Right renal cortex interstitium (tissue), 3 donors: ENCODE measurements around the gene LRRK1. TPM values are rescaled to one million over a fixed set of nuclear protein-coding genes. Genes with fewer than 3 reads are reported as not detected.

Source experiments
- DNase-seq, 3 donors: peaks; one replicate each; pipeline ENCODE4 v3.0.0-alpha.2; 2013; ENCODE audit warnings: low read depth in 3 of 3, low spot score in 2 of 3
- polyA plus RNA-seq, 3 donors: library from polyadenylated mRNA; unstranded; fragments of 120-200 nt; gene quantifications; one replicate each; pipeline ENCODE4 v1.2.1, GENCODE V29; 2013; ENCODE audit not compliant: insufficient read length in 3 of 3

The LRRK1 gene
- polyA plus RNA-seq, 3 donors = 1.7 to 3.6 (median 3.1) TPM

DNA sequence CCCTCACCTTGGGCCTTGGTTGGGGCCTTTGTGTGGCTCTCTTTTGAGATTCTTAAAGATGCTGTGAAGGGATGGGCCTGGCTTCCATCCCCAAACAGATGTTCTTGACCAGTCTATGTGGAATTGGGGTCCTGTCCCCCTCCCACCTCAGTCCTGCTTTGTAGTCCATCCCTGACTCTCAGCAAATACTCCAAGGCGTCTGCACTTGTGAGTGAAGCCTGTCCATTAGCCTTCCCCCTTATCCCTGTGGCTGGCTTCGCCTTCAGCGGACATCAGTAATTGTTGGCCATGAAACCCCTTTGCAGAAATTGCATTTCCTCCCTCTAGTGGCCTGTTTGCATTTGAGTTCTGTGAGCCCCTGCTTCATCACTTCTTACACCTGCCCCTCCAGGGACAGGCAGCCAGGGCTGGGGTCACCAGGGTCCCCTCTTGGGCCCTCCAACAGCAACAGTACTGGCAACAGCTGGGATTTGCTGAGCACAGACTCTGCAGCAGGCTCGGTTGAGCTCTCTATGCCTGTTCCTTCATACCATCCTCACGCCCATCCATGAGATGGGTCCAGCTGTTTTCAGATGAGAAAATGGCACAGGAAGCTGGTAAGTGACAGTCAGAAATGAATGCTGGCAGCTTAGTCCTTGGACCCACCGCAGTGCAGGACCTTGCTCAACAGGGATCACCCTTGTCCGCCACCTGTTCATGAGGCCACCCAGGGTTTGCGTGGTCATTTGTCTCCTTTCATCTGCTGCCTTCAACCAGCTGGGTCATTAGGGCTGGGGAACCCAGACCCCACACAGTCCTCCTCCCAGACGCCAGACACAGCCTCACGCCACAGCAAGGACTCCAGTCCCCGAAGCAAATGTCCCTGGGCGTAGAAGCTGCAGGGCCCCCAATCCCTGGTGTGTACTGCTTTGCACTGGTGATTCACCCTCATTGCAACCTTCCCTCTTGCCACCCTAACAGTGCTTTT, 8.9 kb upstream of the LRRK1 start:
- DNase-seq = no peak

DNA sequence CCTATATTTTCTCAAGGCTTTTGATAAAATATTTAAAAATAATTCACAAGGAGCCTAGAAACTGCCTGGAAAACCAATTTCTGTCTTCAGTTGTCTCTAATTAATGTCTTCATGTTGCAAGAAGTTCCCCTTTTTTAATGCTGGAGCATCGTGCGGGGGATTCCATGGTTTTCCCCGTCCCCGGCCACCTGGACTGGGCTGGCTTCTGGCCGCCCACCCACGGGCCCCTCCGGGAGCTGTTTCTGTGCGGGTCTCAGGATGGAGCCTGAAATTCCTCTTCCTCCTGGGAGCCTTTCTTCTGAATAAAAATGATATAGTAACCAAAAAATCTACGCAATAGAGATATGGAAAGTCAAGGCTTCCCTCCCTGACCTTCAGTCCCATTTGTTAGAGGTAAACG, 8.1 kb upstream of the LRRK1 start:
- no peak for DNase-seq

DNA sequence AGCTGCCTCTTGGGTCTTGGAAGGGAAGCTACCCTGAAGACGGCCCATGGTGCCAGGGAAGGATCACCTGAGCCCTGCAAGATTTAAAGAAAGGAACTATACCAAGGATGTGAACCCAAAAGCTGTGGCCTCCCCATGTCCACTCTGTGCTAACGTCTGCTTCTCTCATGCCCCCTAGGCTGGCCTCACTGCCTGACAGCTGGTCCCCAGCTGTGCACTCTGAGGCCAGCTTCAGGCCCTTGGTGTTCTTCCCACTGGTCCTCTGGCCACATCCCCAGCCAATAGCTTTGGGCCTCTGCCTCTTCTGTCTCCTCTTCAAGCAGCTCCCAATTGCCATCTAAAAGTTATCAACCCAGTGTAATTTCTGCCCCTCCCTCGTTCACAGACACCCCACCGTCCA, 5.2 kb upstream of the LRRK1 start:
- no peak for DNase-seq

DNA sequence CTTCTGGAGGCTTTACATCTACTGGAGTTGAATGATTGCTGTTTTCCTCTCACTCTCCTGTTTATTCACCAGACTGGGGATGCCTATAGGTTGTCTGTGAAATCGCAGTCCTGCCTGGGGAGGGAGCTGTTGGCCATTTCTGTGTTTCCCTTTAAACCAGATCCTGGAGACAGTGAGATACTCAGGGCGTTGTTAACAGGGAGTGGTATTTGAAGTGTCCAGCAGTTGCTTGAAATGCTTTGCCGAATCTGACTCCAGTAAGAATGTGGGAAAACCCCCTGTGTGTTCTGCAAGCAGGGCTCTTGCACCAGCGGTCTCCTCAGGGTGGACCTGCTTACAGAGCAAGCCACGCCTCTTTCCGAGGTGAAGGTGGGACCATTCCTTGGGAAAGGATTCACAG, 4.3 kb upstream of the LRRK1 start:
- no peak for DNase-seq

DNA sequence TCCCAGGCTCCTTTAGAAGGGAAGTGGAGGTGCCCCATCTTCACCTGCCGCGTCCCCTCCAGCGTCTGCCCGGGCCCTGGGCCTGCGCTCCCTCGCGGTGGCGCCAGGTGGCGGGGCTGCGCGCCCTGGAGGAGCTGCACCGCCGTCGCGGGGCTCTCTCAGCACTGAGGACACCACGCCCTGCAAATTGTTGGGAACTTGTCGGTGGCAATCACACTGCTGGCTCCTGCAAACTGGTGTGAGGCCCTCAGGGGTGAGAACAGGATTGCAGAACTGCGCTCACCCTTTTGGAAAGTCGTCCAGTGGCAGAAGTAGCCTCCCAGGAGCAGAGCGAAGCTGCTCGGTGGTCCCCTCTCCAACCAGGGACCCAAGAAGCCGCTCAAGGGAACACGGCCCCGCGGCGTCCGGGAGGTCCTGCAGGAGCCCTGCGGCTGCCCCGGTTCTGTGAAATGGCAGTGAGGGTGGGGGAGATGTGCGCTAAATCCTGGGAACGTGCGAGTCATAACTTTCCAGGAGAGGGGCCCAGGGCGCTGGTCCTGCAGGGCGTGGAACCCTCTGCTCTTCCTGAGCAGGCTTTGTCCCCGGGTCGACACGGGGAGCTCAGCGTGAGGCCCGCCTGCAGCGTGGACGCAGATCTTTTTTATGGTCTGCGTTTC, 995 bp upstream of the LRRK1 start:
- DNase-seq = no peak

DNA sequence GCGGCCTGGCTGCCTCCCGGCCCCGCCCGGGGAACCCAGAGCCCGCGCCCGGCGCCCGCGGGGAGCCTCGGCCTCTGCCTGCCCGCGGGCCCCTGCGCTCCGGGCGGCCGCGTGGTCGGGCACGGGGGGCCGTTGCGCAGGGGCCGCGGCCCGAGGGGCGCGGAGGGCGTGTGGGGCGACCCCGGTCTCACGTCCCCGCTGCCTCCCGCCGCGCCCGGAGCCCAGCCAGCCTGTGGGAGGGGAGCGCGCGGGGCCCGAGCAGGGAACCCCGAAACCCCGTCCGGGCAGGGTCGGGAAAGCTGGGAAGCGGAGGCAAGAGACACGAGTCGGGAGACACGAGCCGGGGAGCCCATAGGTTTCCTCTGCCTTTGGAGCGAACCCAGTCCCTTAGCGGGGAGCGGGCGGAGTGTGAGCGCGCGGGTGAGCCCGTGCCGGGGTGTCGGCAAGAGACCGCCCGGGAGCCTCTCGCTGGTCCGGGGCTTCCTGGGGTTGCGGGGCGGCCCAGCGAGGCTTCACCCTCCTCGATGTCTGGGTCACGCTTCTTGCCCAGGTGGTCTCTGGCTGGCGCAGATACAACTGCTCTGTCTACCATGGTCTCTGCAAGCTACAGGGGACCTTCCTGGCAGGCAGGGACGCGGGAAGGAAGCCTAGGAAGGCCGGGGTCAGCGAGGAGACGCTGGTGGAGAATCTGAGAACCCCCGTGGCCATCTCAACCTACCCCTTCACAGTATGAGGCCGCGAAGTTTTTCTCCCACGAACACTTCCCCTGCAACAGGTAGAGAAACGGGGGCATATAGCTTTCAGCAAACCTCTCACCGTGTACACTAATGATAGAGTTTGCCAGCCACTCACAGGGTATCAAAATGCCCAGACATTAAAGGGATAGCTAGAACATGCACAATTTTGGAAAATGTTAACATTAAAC, 586 bp downstream of the LRRK1 start:
- no peak for DNase-seq

DNA sequence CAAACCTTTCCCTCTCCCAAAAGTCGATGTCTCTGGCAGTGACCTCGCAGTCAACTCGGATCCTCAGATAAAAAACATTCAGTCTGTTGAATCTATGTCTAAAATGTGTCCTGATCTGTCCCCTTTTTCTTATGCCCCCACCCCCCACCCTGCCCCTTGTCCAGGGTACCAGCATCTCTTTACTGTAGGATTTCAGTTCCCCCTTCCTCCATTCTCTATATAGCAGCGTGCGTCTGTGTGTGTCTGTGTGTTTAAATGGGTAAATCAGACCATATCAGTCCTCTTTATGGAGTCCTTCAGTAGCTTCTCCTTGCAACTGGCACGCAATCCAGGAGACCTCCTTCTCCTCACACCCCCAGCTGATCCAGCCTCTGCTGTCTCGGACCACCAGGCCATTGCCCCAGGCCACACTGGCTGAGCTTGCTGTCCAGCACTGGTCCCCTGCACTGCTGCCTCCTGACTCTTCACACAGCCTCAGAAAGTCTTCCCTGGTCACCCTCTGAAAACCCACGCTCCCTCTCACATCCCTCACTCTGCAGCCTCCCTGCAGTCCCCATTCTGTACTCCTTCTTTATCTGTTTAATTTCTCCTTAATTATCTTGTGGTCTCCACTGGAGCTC, 1.5 kb downstream of the LRRK1 start:
- no peak for DNase-seq

DNA sequence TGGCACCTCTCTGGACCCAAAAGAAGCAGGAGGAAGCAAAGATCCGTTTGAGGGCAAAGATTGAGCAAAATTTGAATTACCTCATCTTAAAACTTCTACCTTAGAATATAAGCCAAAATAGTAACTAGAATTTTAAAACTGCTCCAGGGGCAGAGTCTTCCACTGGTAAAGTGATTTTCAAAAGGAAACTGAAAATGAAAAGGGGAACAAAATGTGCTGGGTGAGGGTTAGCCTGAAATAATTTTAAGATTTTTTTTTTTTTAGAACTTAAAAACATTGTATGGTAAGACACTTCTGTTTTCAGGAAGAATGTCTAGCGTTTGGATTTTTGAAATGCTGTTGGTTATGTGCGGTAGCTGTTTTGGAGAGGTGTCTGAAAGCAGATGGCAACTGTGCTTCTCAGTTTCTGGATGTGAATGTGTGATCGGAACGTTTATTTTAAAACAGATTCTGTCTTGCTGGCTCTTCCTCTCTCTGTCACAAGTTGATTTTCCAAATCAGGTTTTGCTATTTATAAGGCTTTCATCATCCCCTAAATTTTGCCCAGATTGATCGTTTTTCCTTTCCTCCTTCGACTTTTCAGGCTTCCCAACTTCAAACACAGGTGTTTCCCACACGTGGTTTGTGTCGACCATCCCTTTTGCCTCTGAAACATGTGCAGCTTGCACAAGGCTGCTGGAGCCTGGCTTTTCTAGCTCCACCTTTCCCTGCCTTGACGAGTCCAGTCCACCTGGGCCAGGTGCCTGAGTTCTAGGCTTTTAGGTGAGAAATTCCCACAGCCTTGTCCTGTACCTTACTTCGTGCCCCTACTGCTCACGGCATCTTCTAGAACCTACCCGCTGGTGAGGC, 3.3 kb downstream of the LRRK1 start:
- DNase-seq = no peak

DNA sequence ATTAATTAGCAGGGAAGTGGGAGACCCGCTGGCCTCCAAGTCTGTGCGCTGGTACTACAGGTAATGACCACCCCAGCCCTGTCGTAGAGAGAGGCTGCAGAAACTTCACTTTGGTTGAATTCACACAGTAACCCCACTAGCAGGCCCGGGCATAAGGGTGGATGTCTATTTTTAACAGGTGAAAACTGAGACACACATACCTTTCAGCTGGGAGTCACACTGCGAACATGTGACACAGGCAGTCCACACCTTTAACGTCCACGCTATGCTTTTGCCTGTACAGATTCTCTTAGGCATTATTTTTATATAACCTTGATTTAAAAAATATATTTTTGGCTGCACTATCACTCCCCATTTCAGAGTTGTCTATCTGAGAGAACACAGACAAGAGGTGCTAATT, 3.9 kb downstream of the LRRK1 start:
- DNase-seq = no peak

DNA sequence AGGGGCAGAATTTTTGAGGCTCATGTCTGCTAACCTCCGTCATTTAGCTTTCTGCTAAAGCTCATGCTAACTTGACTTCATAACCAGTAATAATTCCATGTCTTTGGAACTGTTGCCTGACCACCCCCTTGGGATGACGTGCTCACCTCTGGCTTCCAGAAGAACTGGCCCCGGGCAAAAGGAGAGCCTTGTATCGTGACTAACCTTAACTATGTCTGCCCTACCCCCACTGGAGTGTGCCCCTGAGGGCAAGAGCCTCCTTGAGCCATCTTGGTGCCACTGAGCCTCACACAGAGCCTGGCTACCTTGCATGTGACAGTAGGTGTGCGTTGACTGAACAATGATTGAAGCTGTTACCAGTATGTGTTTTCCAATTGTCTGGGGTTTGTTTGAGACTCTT, 4.7 kb downstream of the LRRK1 start:
- no peak for DNase-seq

DNA sequence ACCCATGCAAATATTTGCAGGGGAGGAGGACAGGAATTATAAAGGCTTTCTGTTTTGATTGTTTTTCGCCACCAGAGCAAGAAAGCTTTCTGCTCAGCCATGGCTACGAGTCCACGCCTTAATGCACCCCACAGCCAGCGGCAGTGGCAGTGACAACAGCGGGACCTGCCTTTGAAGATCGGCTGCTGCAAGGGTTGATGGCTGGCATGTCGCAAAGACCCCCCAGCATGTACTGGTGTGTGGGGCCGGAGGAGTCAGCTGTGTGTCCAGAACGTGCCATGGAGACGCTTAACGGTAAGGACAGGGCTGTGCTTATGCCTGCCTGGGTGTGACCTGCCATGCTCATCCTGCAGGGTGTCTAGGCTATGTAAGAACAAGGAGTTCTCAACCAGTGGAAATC, 5.3 kb downstream of the LRRK1 start:
- DNase-seq = no peak

DNA sequence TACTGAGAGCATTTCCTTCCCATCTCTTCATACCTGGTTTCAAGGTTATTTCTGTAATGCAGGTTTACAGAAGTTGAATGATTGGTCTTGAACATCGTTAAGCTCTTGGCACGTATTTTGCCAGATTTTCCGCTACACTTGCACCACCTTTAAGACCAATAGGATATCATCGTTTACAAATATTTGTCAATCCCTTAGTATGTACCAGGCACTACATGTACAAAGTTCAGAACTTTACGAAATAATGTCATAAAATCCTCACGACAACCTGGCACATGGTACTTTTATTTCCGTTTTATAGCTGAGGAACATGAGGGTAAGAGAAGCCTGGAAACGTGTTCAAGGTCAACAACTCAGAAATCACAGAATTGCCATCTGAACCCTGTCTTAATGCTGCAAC, 6.3 kb downstream of the LRRK1 start:
- no peak for DNase-seq

DNA sequence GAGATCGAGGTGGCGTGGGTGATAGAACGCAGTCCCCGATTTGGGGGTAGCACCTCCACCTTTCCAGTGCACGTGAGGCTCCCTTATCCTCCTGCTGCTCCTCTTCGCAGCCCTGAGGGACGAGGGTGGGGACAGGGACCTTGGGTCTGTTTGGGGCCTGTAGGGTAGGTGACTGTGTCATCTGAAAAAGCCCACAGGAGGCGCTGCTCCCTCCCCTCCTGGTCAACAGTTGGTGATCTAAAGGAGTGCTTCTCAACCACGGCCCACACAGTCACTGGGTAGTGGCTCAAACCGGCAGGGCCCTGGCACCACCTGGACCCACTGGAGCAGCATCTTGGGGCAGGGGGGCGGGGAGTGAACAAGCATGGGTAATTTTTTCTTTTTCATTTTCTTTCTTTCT, 7.1 kb downstream of the LRRK1 start:
- no peak for DNase-seq

DNA sequence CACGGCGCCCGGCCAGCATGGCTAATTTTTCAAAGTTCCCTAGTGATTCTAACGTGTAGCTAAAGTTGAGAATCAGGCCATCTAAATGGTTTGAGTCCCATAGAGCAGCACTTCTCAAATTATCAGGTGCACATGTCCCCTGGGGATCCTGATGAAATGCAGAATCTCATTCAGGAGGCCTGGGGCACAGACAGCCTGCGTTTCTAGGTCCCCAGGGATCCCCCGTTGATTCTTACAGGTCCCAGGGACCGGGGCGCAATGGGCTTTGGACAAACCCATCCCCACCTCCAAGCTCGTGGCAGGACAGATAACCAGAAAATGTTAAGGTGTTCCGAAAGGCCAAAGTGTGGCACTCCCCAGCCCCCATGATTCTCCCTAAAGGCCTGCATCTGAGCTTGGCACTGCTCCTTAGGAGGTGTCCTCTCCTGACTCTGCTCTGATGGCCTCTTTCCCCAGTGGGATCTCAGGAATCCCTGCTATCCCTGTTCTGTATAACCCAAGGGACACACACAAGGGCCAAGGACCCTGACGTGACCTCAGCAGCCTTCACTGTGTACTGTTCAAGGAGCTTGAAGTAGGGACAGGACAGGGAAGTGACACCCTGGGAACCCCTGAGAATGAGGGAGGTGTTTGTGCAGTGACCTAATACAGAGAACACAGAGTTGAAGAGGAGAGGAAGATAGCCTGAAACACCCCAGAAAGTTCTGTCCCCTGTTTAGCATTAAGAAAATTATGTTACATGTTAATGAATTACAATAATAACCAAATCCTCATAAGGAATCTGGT, 8.0 kb downstream of the LRRK1 start:
- no peak for DNase-seq

DNA sequence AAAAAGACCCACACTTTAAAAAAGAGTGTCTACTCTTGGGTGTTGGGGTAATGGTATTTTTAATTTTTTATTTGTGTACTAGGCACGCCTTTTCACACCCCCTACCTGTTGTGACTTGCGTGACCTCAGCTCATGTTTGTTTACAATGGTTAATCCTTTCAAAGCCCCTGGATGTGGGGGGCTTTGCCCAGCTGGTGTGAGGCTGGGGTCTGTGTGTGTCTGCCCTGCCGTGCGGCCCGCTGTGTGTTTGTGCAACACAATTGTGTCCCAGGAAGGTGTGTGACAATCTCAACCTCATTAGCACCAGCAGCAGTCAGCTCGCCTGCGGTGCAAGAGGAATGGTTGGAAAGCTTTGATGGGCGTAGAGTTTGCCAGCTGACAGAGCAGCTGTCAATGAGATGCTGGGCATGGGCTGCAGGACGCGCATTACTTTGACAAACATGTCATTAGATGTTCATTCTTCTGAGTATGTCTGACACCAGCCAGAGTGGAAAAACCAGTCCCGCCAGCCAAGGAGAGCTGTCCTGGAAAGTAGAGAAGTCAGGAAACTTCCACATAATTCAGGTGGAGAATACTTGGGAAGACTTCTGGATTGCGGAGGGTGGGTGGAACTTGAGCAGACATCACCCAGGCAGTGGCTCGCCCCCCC, 9.6 kb downstream of the LRRK1 start:
- DNase-seq = no peak

DNA sequence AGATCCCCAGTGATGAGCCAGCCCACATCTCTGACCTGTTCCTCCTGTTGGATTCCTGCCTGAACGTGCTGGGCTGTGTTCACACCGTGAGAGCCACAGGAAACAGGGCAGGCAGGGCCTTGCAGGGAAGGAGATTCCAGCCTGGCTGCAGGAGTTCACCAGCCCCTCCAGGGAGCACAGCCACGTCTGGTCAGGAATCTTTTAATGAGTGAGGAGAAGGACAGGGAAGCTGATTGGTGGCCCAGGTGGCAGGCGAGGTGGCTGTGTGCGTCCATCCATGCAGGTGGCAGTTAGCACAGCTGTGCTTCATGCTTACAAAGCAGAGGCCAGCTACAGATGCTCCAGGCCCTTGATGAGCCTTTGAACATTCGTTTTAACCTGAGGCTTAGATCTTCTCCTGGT, 10.5 kb downstream of the LRRK1 start:
- DNase-seq = no peak

DNA sequence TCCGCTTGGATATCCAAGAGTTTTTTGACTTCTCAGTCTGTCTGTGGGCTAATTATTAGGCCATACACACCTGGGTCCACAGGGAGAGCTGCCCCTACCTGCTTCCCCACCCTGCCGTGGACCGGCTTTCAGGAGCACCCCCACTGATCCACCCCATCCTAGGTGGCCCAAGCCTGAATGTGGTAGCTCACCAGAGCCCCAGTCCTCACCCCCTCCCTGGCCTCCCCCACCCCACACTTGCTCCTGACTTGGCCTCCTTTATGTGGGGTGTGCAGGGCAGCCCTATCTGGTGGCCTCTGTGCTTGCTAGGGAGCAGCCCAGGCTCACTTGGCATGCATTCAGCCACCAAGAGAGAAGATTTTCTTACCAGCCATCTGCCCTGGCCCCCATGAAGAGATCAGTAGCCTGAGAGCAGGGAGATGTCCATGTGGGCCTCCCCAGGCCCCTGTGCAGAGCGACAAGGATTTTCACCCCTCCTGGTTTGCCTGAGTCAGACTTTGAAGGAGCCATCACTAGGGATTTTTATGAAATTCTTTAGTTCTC, 11.2 kb downstream of the LRRK1 start:
- DNase-seq = no peak
